HepG2 (cell line): ENCODE data around the gene PDE5A.

Experiments
- CREB1 ChIP-seq, 2 experiments: fragments of 450-650 bp in 1 of 2; IDR thresholded peaks; 2 replicates each; pipeline ENCODE4 v1.6.1; 2016 to 2017; ENCODE audit warnings: control low read depth in 1 of 2, mild to moderate bottlenecking in 1 of 2, missing compliant biosample characterization in 1 of 2, missing genetic modification characterization in 1 of 2
- HMG20B ChIP-seq: conservative IDR thresholded peaks from 2 replicates; pipeline ENCODE4 v1.6.1; 2016; ENCODE audit warnings: missing genetic modification reagents, missing compliant biosample characterization
- NCOA1 ChIP-seq: sonication (generic); formaldehyde crosslinking; IDR thresholded peaks from 2 replicates; pipeline ENCODE4 v1.9.0; 2021; ENCODE audit warnings: missing genetic modification reagents
- SIX1 ChIP-seq: sonication (generic); formaldehyde crosslinking; IDR thresholded peaks from 2 replicates; pipeline ENCODE4 v1.4.0; 2020; ENCODE audit warnings: missing genetic modification reagents, borderline replicate concordance
- YY1 ChIP-seq: IDR thresholded peaks from 2 replicates; pipeline ENCODE4 v1.6.1; 2011; ENCODE audit warnings: low read length, low read depth, moderate library complexity, mild to moderate bottlenecking; ENCODE audit not compliant: insufficient read depth, insufficient replicate concordance
- ZBTB8A ChIP-seq: sonication (generic); formaldehyde crosslinking; IDR thresholded peaks from 2 replicates; pipeline ENCODE4 v1.4.0; 2020; ENCODE audit warnings: mild to moderate bottlenecking, low read depth, missing genetic modification reagents, borderline replicate concordance
- ZNF138 ChIP-seq: sonication (generic); formaldehyde crosslinking; IDR thresholded peaks from 2 replicates; pipeline ENCODE4 v1.5.0; 2020; ENCODE audit warnings: mild to moderate bottlenecking, low read depth, missing genetic modification reagents
- ZNF780A ChIP-seq: sonication (generic); formaldehyde crosslinking; IDR thresholded peaks from 2 replicates; pipeline ENCODE4 v1.8.0; 2022; ENCODE audit warnings: mild to moderate bottlenecking, missing genetic modification reagents, moderate library complexity
- ZUFSP ChIP-seq: sonication (generic); formaldehyde crosslinking; IDR thresholded peaks from 2 replicates; pipeline ENCODE4 v1.9.0; 2021; ENCODE audit warnings: missing genetic modification reagents, mild to moderate bottlenecking, borderline replicate concordance
- TF ChIP-seq, protein P1 (sequence below): sonication (generic); formaldehyde crosslinking; IDR thresholded peaks from 2 replicates; pipeline ENCODE4 v1.4.0; 2020; ENCODE audit warnings: missing genetic modification reagents

GRCh38 chr4:119543779-119544178 lies 84.8 kb downstream of the PDE5A start:
- TF ChIP-seq CREB1 (IDR thresholded peaks at IDR 0.05): no peak
- TF ChIP-seq CREB1 (CRISPR knock-in tag; IDR thresholded peaks at IDR 0.05): no peak
- TF ChIP-seq, protein P1, sequence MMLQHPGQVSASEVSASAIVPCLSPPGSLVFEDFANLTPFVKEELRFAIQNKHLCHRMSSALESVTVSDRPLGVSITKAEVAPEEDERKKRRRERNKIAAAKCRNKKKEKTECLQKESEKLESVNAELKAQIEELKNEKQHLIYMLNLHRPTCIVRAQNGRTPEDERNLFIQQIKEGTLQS (CRISPR knock-in tag): no peak
- no peak for TF ChIP-seq ZBTB8A (CRISPR knock-in tag)
- no peak for TF ChIP-seq ZUFSP
- no peak for TF ChIP-seq ZNF138 (CRISPR knock-in tag)
- TF ChIP-seq NCOA1 (CRISPR knock-in tag): no peak
- no peak for TF ChIP-seq SIX1
- TF ChIP-seq ZNF780A (CRISPR knock-in tag): no peak
- no peak for TF ChIP-seq YY1
- no peak for TF ChIP-seq HMG20B (CRISPR knock-in tag)
